ENCODE results near the gene MUC22.
"Not testable (repeated sequence)": the region's sequence is repeated elsewhere in the genome, so short reads cannot be mapped to it uniquely, and the experiment has no call there.

Gene MUC22

DNA sequence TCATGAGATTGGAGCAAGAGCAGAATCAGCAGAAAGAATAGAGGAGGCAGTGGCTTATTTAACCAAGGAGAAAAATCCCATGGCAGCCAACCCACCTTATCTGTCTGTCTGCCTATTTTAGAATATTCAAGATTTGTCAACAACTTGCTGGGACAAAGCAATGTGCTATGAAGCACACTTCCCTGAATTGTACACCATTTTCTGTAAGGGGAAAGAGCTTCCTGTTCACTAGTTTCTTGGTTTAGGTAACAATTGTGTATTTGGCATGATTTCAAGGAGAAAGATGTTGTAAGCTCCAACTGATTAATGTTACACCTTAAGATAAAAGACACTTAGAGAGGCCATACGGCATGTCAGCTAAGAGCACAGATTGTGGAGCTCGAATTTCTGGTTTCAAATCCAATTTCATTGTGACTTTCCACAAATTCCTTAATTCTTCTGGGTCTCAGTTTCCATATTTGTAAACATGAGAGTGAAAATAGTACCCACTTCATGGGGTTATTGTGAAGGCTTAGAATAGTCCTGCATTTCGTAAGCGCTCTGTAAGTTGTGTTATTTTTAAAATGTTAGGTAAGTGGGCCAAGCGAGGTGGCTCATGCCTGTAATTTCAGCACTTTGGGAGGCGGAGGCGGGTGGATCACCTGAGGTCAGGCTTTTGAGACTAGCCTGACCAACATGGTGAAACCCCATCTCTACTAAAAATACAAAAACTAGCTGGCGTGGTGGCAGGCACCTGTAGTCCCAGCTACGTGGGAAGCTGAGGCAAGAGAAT, 4.8 kb upstream of the MUC22 start:
- Histone ChIP-seq H3K9me3 (replicated peaks in 1 of 11) (peaks cover 0 to under 1% (median 0%) of the 10 kb centered on the region in 11 experiments; a peak in 2 of 22 replicates), H3K4me1 (peaks cover 7 to 26% (median 13%) of the 10 kb centered on the region in 10 experiments; a peak in 19 of 20 replicates), H3K4me3 (no peak overlapping the region), H4K20me1 (no peaks in the 10 kb centered on the region), H3K27ac (no peak overlapping the region), H3K27me3 (no peaks in the 10 kb centered on the region), H3K36me3 (no peaks in the 10 kb centered on the region), H3K4me2 (peak overlapping the region in 9 of 11 experiments; percentile 2 to 48 (median 32); a peak in 5 of 22 replicates), H3K9ac (no peak overlapping the region)
- no peak for TF ChIP-seq Cebpa-rat (IDR thresholded peaks at IDR 0.05)

DNA sequence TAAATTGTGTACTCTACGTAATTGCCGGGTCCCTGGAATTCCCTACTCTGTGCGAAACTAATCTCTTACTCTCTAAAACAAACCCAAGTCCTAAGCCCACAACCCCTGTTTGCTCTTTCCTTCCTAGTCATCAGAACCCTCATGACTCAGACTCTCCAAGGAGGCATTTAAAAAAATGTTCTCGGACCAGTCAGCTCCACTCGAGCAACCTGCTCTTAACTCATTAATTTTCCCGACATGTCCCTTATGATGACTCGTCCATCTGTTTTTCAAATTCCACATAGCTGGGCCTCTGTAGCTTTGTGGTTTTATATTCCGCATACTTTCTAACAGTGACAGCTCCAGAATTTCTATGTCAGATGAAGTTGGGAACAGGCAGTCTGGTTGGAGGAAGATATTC, 2.6 kb upstream of the MUC22 start:
- H3K27me3 ChIP-seq, result no peaks in the 10 kb centered on the region
- H3K9me3 ChIP-seq (replicated peaks in 1 of 11), result no peaks in the 10 kb centered on the region; a peak in 1 of 22 replicates
- peaks cover 7 to 32% (median 13%) of the 10 kb centered on the region in 10 experiments; a peak in 19 of 20 replicates for H3K4me1 ChIP-seq
- H4K20me1 ChIP-seq, result no peaks in the 10 kb centered on the region
- TF ChIP-seq Cebpa-rat (IDR thresholded peaks at IDR 0.05), result no peak
- no peak overlapping the region for H3K9ac ChIP-seq
- H3K36me3 ChIP-seq, result no peaks in the 10 kb centered on the region
- H3K4me2 ChIP-seq, result no peak overlapping the region
- no peak overlapping the region for H3K27ac ChIP-seq
- no peak overlapping the region for H3K4me3 ChIP-seq

DNA sequence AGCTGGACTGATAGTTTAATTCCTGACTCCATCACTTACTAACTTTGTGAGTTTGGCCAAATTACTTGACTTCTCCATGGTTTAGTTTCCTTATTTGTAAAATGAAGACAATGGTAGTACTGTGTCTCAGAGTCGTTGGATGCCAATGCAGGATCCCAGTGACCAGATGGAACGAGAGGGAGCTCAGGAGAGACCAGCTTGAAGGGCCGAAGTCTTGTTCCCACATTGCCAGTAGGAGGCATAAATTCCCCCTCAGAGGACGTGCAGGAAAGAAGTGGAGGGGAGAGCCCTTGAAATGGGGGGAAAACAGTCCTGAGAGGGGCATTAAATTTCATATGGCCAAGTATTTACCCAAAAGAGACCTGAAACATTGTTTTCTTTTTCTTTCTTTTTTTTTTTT, 2.1 kb upstream of the MUC22 start:
- Histone ChIP-seq H3K36me3 (no peaks in the 10 kb centered on the region), H3K9ac (no peak overlapping the region), H3K4me3 (no peak overlapping the region), H3K4me1 (peaks cover 7 to 32% (median 13%) of the 10 kb centered on the region in 10 experiments; a peak in 19 of 20 replicates), H3K27me3 (no peaks in the 10 kb centered on the region), H3K9me3 (replicated peaks in 1 of 11) (no peaks in the 10 kb centered on the region; a peak in 1 of 22 replicates), H3K4me2 (no peak overlapping the region), H3K27ac (no peak overlapping the region), H4K20me1 (no peaks in the 10 kb centered on the region)
- no peak for TF ChIP-seq Cebpa-rat (IDR thresholded peaks at IDR 0.05)

DNA sequence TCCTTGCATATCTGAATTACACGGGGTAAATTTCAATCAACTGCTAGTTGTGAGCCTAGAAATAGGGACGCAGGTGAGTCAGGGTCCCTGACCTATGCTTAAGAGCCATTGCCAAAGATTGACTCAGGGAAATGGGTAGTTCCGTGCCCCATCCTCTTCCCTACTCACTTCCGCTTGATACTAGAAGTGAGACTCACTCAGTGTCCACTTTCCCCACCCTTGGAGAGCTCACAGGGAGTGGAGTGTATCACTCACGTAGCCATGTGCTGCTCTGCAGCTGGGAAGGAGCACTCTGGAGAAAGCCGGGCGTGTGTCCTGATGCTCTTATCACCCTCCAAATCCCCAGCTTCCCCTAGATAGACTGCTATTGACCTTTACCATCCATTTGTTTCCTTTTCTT, 543 bp upstream of the MUC22 start:
- no peaks in the 10 kb centered on the region for H3K27me3 ChIP-seq
- H4K20me1 ChIP-seq, result no peaks in the 10 kb centered on the region
- H3K36me3 ChIP-seq, result no peaks in the 10 kb centered on the region
- no peak overlapping the region; a peak in 1 of 22 replicates for H3K9ac ChIP-seq
- peaks cover 4 to 11% (median 6%) of the 10 kb centered on the region in 11 experiments; a peak in 20 of 22 replicates for H3K9me3 ChIP-seq (replicated peaks in 1 of 11)
- TF ChIP-seq Cebpa-rat (IDR thresholded peaks at IDR 0.05), result no peak
- peak overlapping the region in 1 of 11 experiments; percentile 44; a peak in 2 of 22 replicates for H3K27ac ChIP-seq
- H3K4me3 ChIP-seq, result no peak overlapping the region
- peaks cover 1 to 25% (median 7%) of the 10 kb centered on the region in 10 experiments; a peak in 17 of 20 replicates for H3K4me1 ChIP-seq
- H3K4me2 ChIP-seq, result peak overlapping the region in 3 of 11 experiments; percentile 67 to 75 (median 71); a peak in 6 of 22 replicates

DNA sequence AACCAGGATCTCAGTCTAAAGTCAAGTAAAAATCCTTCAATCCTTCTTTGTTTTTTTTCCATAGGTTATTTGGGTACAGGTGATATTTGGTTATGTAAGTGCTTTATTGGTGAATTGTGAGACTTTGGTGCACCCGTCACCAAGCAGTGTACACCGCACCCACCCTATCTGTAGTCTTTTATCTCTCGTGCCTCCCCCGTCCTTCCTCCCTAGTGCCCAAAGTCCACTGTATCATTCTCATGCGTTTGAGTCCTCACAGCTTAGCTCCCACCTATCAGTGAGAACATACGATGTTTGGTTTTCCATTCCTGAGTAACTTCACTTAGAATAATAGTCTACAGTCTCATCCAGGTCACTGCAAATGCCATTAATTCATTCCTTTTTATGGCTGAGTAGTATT, 879 bp downstream of the MUC22 start:
- no peak for TF ChIP-seq Cebpa-rat (IDR thresholded peaks at IDR 0.05)
- no peaks in the 10 kb centered on the region for H3K36me3 ChIP-seq
- no peak overlapping the region for H3K9ac ChIP-seq
- no peaks in the 10 kb centered on the region for H3K27me3 ChIP-seq
- no peaks in the 10 kb centered on the region for H4K20me1 ChIP-seq
- H3K4me1 ChIP-seq, result peaks cover 0 to 18% (median 0%) of the 10 kb centered on the region in 10 experiments; a peak in 7 of 20 replicates
- peak overlapping the region in 3 of 11 experiments; percentile 67 to 75 (median 71); a peak in 3 of 22 replicates for H3K4me2 ChIP-seq
- H3K4me3 ChIP-seq, result no peak overlapping the region
- peaks cover 18 to 25% (median 20%) of the 10 kb centered on the region in 11 experiments for H3K9me3 ChIP-seq (replicated peaks in 1 of 11)
- H3K27ac ChIP-seq, result no peak overlapping the region

DNA sequence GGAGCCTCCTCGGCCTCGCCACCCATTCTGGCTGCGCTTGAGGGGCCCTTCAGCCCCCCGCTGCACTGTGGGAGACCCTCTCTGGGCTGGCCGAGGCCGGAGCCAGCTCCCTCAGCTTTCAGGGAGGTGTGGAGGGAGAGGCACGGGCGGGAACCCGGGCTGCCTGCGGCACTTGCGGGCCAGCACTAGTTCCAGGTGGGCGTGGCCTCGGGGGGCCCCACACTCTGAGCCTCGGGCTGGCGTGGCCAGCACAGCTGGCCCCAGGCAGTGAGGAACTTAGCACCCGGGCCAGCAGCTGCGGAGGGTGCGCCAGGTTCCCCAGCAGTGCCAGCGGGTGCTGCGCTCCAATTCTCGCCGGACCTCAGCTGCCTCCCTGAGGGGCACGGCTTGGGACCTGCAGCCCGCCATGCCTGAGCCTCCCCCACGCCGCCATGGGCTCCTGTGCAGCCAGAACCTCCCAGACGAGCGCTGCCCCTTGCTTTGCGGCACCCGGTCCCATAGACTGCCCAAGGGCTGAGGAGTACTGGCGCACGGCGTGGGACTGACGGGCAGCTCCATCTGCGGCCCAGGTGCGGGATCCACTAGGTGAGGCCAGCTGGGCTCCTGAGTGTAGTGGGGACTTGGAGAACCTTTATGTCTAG, 6.5 kb downstream of the MUC22 start:
- Histone ChIP-seq H3K4me2 (no peak overlapping the region), H3K9ac (no peak overlapping the region), H4K20me1 (no peaks in the 10 kb centered on the region), H3K27ac (no peak overlapping the region), H3K4me1 (peaks cover 0 to 7% (median 0%) of the 10 kb centered on the region in 10 experiments; a peak in 3 of 20 replicates), H3K4me3 (no peak overlapping the region), H3K9me3 (replicated peaks in 1 of 11) (peaks cover 25 to 35% (median 28%) of the 10 kb centered on the region in 11 experiments), H3K27me3 (no peaks in the 10 kb centered on the region), H3K36me3 (no peaks in the 10 kb centered on the region; a peak in 1 of 22 replicates)
- TF ChIP-seq Cebpa-rat (IDR thresholded peaks at IDR 0.05), result no peak

DNA sequence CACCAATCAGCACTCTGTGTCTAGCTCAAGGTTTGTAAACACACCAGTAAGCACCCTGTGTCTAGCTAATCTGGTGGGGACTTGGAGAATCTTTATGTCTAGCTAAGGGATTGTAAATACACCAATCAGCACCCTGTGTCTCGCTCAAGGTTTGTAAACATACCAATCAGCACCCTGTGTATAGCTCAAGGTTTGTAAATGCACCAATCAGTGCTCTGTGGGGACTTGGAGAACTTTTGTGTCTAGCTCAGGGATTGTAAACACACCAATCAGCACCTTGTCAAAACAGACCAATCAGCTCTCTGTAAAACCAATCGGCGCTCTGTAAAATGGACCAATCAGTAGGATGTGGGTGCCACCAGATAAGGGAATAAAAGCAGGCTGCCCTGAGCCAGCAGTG, 7.2 kb downstream of the MUC22 start:
- H3K36me3 ChIP-seq, H3K4me2 ChIP-seq, H4K20me1 ChIP-seq, H3K4me3 ChIP-seq, H3K27me3 ChIP-seq, H3K27ac ChIP-seq, H3K4me1 ChIP-seq, H3K9ac ChIP-seq: not testable (repeated sequence)
- H3K9me3 ChIP-seq (replicated peaks in 1 of 11), result peaks cover 25 to 35% (median 29%) of the 10 kb centered on the region in 11 experiments

DNA sequence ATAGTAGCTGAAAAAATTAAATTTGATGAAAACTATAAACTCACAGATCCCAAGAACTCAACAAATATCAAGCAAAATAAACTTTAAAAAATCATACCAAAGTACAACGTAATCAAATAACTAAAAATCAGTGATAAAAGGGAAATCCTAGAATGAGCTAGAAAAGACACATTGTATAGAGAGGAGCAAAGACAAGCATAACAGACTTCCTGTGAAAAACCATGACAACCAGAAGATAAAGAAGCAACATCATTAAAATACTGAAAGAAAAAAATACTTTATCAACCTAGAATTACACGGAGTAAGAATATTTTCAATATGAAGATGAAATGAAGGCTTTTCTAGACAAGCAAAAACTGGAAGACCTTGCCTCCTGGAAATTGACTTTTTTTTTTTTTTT, 9.8 kb downstream of the MUC22 start:
- Histone ChIP-seq H3K4me1 (peaks cover 0 to 7% (median 0%) of the 10 kb centered on the region in 10 experiments; a peak in 3 of 20 replicates), H3K9me3 (replicated peaks in 1 of 11) (peaks cover 18 to 40% (median 30%) of the 10 kb centered on the region in 11 experiments), H3K27ac (peak overlapping the region in 1 of 11 experiments; percentile 20; a peak in 1 of 22 replicates), H3K27me3 (no peaks in the 10 kb centered on the region), H4K20me1 (no peaks in the 10 kb centered on the region), H3K4me3 (no peak overlapping the region), H3K9ac (no peak overlapping the region), H3K4me2 (no peak overlapping the region), H3K36me3 (no peaks in the 10 kb centered on the region; a peak in 1 of 22 replicates)
- no peak for TF ChIP-seq Cebpa-rat (IDR thresholded peaks at IDR 0.05)

DNA sequence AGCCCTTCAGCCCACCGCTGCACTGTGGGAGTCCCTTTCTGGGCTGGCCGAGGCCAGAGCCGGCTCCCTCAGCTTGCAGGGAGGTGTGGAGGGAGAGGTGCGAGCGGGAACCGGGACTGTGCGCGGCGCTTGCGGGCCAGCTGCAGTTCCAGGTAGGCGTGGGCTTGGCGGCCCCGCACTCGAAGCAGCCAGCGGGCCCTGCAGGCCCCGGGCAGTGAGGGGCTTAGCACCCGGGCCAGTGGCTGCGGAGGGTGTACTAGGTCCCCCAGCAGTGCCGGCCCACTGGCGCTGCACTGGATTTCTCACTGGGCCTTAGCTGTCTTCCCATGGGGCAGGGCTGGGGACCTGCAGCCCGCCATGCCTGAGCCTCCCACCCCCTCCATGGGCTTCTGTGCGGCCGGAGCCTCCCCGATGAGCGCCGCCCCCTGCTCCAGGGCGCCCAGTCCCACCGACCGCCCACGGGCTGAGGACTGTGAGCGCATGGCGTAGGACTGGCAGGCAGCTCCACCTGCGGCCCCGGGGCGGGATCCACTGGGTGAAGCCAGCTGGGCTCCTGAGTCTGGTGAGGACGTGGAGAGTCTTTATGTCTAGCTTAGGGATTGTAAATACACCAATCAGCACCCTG, 10.5 kb downstream of the MUC22 start:
- H3K4me1 ChIP-seq, H3K4me2 ChIP-seq, H3K36me3 ChIP-seq, H3K4me3 ChIP-seq, H3K27ac ChIP-seq, H3K9ac ChIP-seq, H4K20me1 ChIP-seq, H3K27me3 ChIP-seq: not testable (repeated sequence)
- peaks cover 11 to 33% (median 23%) of the 10 kb centered on the region in 11 experiments for H3K9me3 ChIP-seq (replicated peaks in 1 of 11)

DNA sequence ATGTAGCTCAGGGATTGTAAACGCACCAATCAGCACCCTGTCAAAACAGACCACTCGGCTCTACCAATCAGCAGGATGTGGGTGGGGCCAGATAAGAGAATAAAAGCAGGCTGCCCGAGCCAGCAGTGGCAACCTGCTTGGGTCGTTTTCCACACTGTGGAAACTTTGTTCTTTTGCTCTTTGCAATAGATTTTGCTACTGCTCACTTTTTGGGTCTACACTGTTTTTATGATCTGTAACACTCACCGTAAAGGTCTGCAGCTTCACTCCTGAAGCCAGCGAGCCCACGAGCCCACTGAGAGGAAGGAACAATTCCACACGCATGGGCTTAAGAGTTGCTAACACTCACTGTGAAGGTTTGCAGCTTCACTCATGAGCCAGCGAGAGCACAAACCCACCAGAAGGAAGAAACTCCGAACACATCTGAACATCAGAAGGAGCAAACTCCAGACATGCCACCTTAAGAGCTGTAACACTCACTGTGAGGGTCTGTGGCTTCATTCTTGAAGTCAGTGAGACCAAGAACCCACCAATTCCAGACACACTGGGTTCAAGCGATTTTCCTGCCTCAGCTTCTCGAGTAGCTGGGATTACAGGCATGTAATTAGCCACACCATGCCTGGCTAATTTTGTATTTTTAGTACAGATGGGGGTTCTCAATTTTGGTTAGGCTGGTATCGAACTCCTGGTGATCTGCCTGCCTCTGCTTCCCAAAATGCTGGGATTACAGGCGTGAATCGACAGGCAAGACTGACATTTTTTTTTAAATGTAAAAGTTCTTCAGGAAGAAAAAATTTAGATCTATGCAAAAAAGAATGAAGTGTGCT, 11.6 kb downstream of the MUC22 start:
- not testable (repeated sequence) for H3K4me1 ChIP-seq, H3K27ac ChIP-seq, H3K27me3 ChIP-seq, H3K36me3 ChIP-seq, H3K4me2 ChIP-seq, H3K4me3 ChIP-seq, H4K20me1 ChIP-seq, H3K9ac ChIP-seq
- H3K9me3 ChIP-seq (replicated peaks in 1 of 11), result peaks cover 0 to 24% (median 13%) of the 10 kb centered on the region in 11 experiments; a peak in 18 of 22 replicates
